Tibial nerve (tissue), 4 donors: ENCODE data around the gene BARX1.

Experiments
- CTCF ChIP-seq, 5 experiments: fragments of 200-600 bp in 3 of 5; fragments of 450-650 bp in 2 of 5; sonication (generic) in 3 of 5; IDR thresholded peaks; one replicate each; pipeline ENCODE4 v1.5.1; 2016 to 2019; ENCODE audit warnings: antibody characterized with exemption in 5 of 5, mild to moderate bottlenecking in 3 of 5, moderate library complexity in 2 of 5
- EP300 ChIP-seq, 2 donors: sonication (generic); formaldehyde crosslinking; IDR thresholded peaks; one replicate each; pipeline ENCODE4 v1.6.1; 2017; ENCODE audit warnings: antibody characterized with exemption in 2 of 2, mild to moderate bottlenecking in 1 of 2
- POLR2A ChIP-seq, 2 donors: fragments of 450-650 bp; IDR thresholded peaks; one replicate each; pipeline ENCODE4 v1.6.1; 2017; ENCODE audit warnings: antibody characterized with exemption in 2 of 2, mild to moderate bottlenecking in 2 of 2, moderate library complexity in 2 of 2

GRCh38 chr9:93955981-93956784, 1.0 kb upstream of the BARX1 start:
- no peak for TF ChIP-seq POLR2A (IDR thresholded peaks at IDR 0.05)
- TF ChIP-seq CTCF (IDR thresholded peaks at IDR 0.05) = no peak
- TF ChIP-seq EP300 (IDR thresholded peaks at IDR 0.05) = no peak
